Epithelial cell of proximal tubule (primary cell): Measurements from ENCODE around the gene SDHC. TPM values are rescaled to one million over a fixed set of nuclear protein-coding genes. Genes with fewer than 3 reads are reported as not detected.
"Not testable (repeated sequence)": the region's sequence is repeated elsewhere in the genome, so short reads cannot be mapped to it uniquely, and the experiment has no call there.

Experiments
- DNase-seq: peaks from one replicate; pipeline ENCODE4 v3.0.0-alpha.2; 2011; ENCODE audit warnings: low read depth
- H3K4me3 ChIP-seq: 2 replicates; pipeline ENCODE4 v1.5.1; 2011; ENCODE audit warnings: low read depth, mild to moderate bottlenecking, low read length
- CTCF ChIP-seq: conservative IDR thresholded peaks from 2 replicates; pipeline ENCODE4 v1.5.1; 2012; ENCODE audit warnings: low read depth, mild to moderate bottlenecking, low read length
- total RNA-seq: library from RNA; depleted of rRNA; stranded (reverse); fragments of >200 nt; gene quantifications from 2 replicates; pipeline ENCODE4 v1.2.3, GENCODE V29; 2015

SDHC gene
- total RNA-seq, 1 donor from 2014 or later = 15.8 TPM

GRCh38 chr1:161309868-161310267, 4.3 kb upstream of the SDHC start, which contains the start of gene MPZ:
Gene MPZ, minus strand, starts transcription at chr1:161309968. Its CDS starts 63 bp downstream, at chr1:161309905.
- no peak for TF ChIP-seq CTCF
- H3K4me3 ChIP-seq = no peak within 1 kb of the TSS
- DNase-seq = no peak

- no peak overlapping the region for H3K4me3 ChIP-seq
- no peak for TF ChIP-seq CTCF
- DNase-seq = peak; percentile 78
Measured at GRCh38 chr1:161311595-161312181, 2.5 kb upstream of the SDHC start.

GRCh38 chr1:161313554-161314200, 504 bp upstream of the SDHC start:
- peak overlapping the region; percentile 66 for H3K4me3 ChIP-seq
- DNase-seq = no peak
- no peak for TF ChIP-seq CTCF

- not testable (repeated sequence) for H3K4me3 ChIP-seq, DNase-seq
Measured at GRCh38 chr1:161315841-161316674, 1.9 kb downstream of the SDHC start.

GRCh38 chr1:161324020-161324419, 9.8 kb downstream of the SDHC start:
- TF ChIP-seq CTCF = no peak
- DNase-seq = no peak
- no peak overlapping the region for H3K4me3 ChIP-seq

- DNase-seq = no peak
- no peak for TF ChIP-seq CTCF
- no peak overlapping the region for H3K4me3 ChIP-seq
Measured at GRCh38 chr1:161330346-161330745, 16.2 kb downstream of the SDHC start.

GRCh38 chr1:161333166-161333565, 19.0 kb downstream of the SDHC start:
- TF ChIP-seq CTCF = no peak
- no peak overlapping the region for H3K4me3 ChIP-seq
- DNase-seq = no peak
